Fibroblast of lung (primary cell): ENCODE data around the gene SFXN3.

Experiments
- CTCF ChIP-seq, 2 donors: IDR thresholded peaks in 1 of 2; conservative IDR thresholded peaks in 1 of 2; 1 replicate in 1 of 2; 2 replicates in 1 of 2; pipeline ENCODE4 v1.5.1; 2011 to 2012; ENCODE audit warnings: low read length in 2 of 2, control low read depth in 1 of 2, inconsistent platforms in 1 of 2, low read depth in 1 of 2, mild to moderate bottlenecking in 1 of 2
- EZH2 ChIP-seq: IDR thresholded peaks from 2 replicates; pipeline ENCODE4 v1.5.1; 2012; ENCODE audit warnings: low read length, control low read depth, mild to moderate bottlenecking; ENCODE audit errors: missing control alignments

GRCh38 chr10:100999742-101000126 is 31.3 kb upstream of the SFXN3 start, which contains the start of gene LZTS2:
- TF ChIP-seq CTCF (conservative IDR thresholded peaks at IDR 0.05 in 1 of 2, IDR thresholded peaks at IDR 0.05 in 1 of 2; ENCODE audit: low read depth in 1 of 2, low read length in 2 of 2), result no peak
- no peak for TF ChIP-seq EZH2
